ENCODE results near the gene GRIK4.

The GRIK4 gene

DNA sequence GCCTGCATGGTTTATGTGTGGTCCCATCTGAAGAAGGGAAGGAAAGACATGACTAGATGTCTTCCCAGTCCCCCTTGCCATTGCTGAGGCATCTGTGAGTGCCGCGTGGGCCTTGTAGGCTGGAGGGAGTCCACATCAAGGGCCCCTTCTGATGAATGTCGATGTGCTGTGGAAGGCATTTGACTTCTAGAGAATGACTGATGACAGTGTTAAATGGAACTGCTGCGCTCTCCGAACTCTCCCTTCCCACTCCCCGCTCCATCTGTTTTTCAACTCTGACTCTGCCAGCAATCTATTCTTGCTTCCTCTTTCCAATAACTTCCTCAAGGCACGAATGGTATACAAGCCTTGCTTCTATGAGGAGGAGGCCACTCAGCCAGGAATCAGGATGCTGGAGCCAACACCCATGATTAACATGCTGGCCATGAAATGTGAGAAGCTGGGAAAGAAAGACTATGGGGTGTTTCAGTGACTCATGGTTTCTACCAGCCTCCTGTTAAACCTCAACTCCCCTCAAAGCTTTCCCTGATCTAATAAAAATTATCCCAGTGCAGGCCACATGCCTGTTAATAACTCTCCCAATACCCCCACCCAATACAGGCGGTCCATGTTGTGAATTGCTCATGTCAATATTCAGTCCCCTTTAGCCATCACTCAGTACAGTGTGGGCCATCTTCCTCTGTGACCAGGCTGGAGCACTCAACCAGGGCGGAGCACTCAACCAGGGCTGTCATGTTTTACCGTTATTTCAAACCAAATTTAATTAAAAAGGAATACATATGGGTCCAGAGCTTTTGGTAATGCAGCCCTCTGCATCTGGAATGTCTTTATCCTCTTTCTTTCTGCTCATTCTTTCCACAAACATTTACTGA lies 466.0 kb downstream of the GRIK4 start:
- TF ChIP-seq, protein P1, sequence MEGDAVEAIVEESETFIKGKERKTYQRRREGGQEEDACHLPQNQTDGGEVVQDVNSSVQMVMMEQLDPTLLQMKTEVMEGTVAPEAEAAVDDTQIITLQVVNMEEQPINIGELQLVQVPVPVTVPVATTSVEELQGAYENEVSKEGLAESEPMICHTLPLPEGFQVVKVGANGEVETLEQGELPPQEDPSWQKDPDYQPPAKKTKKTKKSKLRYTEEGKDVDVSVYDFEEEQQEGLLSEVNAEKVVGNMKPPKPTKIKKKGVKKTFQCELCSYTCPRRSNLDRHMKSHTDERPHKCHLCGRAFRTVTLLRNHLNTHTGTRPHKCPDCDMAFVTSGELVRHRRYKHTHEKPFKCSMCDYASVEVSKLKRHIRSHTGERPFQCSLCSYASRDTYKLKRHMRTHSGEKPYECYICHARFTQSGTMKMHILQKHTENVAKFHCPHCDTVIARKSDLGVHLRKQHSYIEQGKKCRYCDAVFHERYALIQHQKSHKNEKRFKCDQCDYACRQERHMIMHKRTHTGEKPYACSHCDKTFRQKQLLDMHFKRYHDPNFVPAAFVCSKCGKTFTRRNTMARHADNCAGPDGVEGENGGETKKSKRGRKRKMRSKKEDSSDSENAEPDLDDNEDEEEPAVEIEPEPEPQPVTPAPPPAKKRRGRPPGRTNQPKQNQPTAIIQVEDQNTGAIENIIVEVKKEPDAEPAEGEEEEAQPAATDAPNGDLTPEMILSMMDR (IDR thresholded peaks at IDR 0.05; ENCODE audit: insufficient read depth, low read length, missing control alignments): no peak
- CTCF ChIA-PET: no interaction called here
- no peak overlapping the region for H3K4me3 ChIP-seq (ENCODE audit: low read depth, low read length)
- no peak for DNase-seq (ENCODE audit: low read depth, low spot score)
- POLR2A ChIA-PET: no interaction called here

- ChIA-PET POLR2A (no interaction called here), CTCF (no interaction called here)
- no peak for DNase-seq (ENCODE audit: low read depth, low spot score)
- no peak overlapping the region for H3K4me3 ChIP-seq (ENCODE audit: low read depth, low read length)
- TF ChIP-seq, protein P1 (IDR thresholded peaks at IDR 0.05; ENCODE audit: insufficient read depth, low read length, missing control alignments): no peak
These were observed 467.2 kb downstream of the GRIK4 start for GRCh38 chr11:120978701-120979100.

DNA sequence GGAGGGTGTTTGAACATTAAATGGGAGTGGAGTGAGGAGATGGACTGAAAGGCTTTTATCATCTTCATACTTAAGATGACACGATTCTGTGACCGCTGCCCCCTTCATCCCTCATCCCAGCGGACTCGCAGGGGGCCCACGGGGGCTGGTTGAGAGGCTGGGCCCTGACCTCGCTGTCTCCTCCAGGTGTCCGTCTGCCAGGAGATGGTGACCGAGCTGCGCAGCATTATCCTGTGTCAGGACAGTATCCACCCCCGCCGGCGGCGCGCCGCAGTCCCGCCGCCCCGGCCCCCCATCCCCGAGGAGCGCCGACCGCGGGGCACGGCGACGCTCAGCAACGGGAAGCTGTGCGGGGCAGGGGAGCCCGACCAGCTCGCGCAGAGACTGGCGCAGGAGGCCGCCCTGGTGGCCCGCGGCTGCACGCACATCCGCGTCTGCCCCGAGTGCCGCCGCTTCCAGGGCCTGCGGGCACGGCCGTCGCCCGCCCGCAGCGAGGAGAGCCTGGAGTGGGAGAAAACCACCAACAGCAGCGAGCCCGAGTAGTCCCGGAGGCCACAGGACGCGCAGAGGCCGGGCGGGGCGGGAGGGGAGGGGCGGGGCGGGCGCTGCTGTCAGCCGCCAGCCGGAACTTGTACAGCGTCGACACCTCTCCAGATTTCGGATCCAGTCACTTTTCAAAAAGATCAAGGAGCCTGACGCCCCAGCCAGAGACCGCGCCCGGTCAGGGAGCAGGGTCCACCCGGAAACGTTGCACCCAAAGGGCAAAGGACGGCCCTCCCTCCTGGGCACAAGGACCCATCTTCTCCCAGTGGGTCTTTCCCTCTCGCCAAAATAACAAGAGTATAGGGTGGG lies 474.4 kb downstream of the GRIK4 start:
- H3K4me3 ChIP-seq (ENCODE audit: low read depth, low read length): peak overlapping the region; percentile 42
- POLR2A ChIA-PET: no interaction called here
- DNase-seq (ENCODE audit: low read depth, low spot score): no peak
- CTCF ChIA-PET: no interaction called here
- TF ChIP-seq, protein P1 (IDR thresholded peaks at IDR 0.05; ENCODE audit: insufficient read depth, low read length, missing control alignments): peak; percentile 35

DNA sequence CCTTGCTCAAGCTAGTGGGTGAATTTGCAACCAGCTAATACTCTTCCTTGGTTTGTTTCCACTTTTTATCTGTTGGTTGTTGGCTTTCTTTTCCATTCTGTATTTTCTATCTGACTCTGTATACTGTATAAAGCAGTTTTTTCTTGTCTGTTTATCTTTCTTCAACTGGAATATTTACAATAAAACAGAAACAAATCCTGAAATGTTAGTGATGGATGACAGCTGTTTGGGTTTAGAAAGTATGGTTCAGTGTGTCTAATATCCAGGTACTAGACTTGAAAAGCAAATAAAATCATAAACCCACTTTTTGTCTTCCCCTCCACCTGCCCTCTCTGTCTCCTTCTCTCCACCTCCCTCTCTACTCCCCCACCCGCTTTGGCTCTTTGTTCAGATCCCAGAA lies 477.1 kb downstream of the GRIK4 start:
- no peak overlapping the region for H3K4me3 ChIP-seq (ENCODE audit: low read depth, low read length)
- no peak for DNase-seq (ENCODE audit: low read depth, low spot score)
- CTCF ChIA-PET: no interaction called here
- TF ChIP-seq, protein P1 (IDR thresholded peaks at IDR 0.05; ENCODE audit: insufficient read depth, low read length, missing control alignments): no peak
- POLR2A ChIA-PET: no interaction called here

GRCh38 chr11:120991830-120992686 lies 480.5 kb downstream of the GRIK4 start:
- DNase-seq (ENCODE audit: low read depth, low spot score): no peak
- ChIA-PET POLR2A (no interaction called here), CTCF (no interaction called here)
- no peak overlapping the region for H3K4me3 ChIP-seq (ENCODE audit: low read depth, low read length)
- TF ChIP-seq, protein P1 (IDR thresholded peaks at IDR 0.05; ENCODE audit: insufficient read depth, low read length, missing control alignments): no peak

Measured in AG04449 (cell line).